ENCODE data around the gene TRNP1.

DNA sequence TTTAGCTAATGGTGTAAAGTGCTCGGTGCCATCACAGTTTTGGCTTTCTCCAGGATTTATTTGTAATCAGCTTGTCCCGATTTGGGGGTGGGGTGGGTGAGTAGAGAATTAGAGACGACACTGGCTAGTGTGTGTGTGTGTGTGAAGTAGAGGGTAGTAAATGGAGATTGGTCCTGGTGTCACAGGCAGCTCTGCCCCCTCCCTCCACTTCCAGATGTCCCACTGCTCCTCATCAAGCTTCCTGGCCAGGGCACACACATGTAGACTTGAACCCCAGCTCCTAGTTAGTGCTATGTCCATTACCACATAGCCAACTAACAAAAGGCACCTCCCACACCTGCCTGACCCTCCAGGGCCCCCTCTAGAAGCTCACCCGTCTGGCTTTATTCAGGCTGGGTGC is 3.2 kb downstream of the TRNP1 start:
- TF ChIP-seq, protein P1, sequence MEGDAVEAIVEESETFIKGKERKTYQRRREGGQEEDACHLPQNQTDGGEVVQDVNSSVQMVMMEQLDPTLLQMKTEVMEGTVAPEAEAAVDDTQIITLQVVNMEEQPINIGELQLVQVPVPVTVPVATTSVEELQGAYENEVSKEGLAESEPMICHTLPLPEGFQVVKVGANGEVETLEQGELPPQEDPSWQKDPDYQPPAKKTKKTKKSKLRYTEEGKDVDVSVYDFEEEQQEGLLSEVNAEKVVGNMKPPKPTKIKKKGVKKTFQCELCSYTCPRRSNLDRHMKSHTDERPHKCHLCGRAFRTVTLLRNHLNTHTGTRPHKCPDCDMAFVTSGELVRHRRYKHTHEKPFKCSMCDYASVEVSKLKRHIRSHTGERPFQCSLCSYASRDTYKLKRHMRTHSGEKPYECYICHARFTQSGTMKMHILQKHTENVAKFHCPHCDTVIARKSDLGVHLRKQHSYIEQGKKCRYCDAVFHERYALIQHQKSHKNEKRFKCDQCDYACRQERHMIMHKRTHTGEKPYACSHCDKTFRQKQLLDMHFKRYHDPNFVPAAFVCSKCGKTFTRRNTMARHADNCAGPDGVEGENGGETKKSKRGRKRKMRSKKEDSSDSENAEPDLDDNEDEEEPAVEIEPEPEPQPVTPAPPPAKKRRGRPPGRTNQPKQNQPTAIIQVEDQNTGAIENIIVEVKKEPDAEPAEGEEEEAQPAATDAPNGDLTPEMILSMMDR (conservative IDR thresholded peaks at IDR 0.05; ENCODE audit: low read length): no peak
- no peak for TF ChIP-seq EZH2phosphoT487 (IDR thresholded peaks at IDR 0.05; ENCODE audit: borderline replicate concordance, low read depth, low read length)

Measured in OCI-LY7 (cell line).